Smooth muscle cell (in vitro differentiated cells): ENCODE results near the gene SLC5A5. TPM values are rescaled to one million over a fixed set of nuclear protein-coding genes. Genes with fewer than 3 reads are reported as not detected.

Experiments used
- DNase-seq: peaks from one replicate; lab custom pipeline; 2025; ENCODE audit not compliant: unreplicated experiment; lab: John Stamatoyannopoulos, UW
- H2AFZ ChIP-seq: fragments of 200-600 bp; sonication (generic); 2 replicates; pipeline ENCODE4 v1.6.0; 2016; ENCODE audit warnings: antibody characterized with exemption, low read depth, mild to moderate bottlenecking
- H3F3A ChIP-seq: fragments of 200-600 bp; sonication (generic); 2 replicates; pipeline ENCODE4 v1.6.0; 2017; ENCODE audit warnings: antibody characterized with exemption, low read depth
- H3K27ac ChIP-seq: fragments of 200-600 bp; sonication (generic); 2 replicates; pipeline ENCODE4 v1.5.1; 2016; ENCODE audit warnings: low read depth, mild to moderate bottlenecking
- H3K27me3 ChIP-seq: fragments of 200-600 bp; sonication (generic); 2 replicates; pipeline ENCODE4 v1.6.1; 2016; ENCODE audit warnings: low read depth, mild to moderate bottlenecking
- H3K36me3 ChIP-seq: fragments of 200-600 bp; sonication (generic); 2 replicates; pipeline ENCODE4 v1.5.1; 2016; ENCODE audit warnings: low read depth
- H3K4me1 ChIP-seq: fragments of 200-600 bp; sonication (generic); 2 replicates; pipeline ENCODE4 v1.5.1; 2016; ENCODE audit warnings: low read depth
- H3K4me2 ChIP-seq: fragments of 200-600 bp; sonication (generic); 2 replicates; pipeline ENCODE4 v1.6.0; 2016; ENCODE audit warnings: mild to moderate bottlenecking
- H3K4me3 ChIP-seq: fragments of 200-600 bp; sonication (generic); 2 replicates; pipeline ENCODE4 v1.5.1; 2016; ENCODE audit warnings: mild to moderate bottlenecking
- H3K79me2 ChIP-seq: fragments of 200-600 bp; sonication (generic); 2 replicates; pipeline ENCODE4 v1.6.0; 2016; ENCODE audit warnings: low read depth, mild to moderate bottlenecking
- H3K9ac ChIP-seq: fragments of 200-600 bp; sonication (generic); 2 replicates; pipeline ENCODE4 v1.6.0; 2016; ENCODE audit warnings: low read depth
- H3K9me3 ChIP-seq: fragments of 200-600 bp; sonication (generic); replicated peaks from 2 replicates; pipeline ENCODE4 v1.5.1; 2016; ENCODE audit warnings: low read depth
- H4K20me1 ChIP-seq: fragments of 200-600 bp; sonication (generic); 2 replicates; pipeline ENCODE4 v1.6.0; 2016; ENCODE audit warnings: low read depth
- CTCF ChIP-seq: fragments of 200-600 bp; sonication (generic); IDR thresholded peaks from 2 replicates; pipeline ENCODE4 v1.5.1; 2017; ENCODE audit warnings: borderline replicate concordance, mild to moderate bottlenecking, antibody characterized with exemption; ENCODE audit not compliant: insufficient read depth, poor library complexity, severe bottlenecking
- WGBS: methylation state at CpG from one replicate; pipeline ENCODE4 v1.1.7; 2016; ENCODE audit warnings: low lambda C conversion rate; 5-methylcytosine and 5-hydroxymethylcytosine counted together
- polyA plus RNA-seq: library from polyadenylated mRNA; unstranded; fragments of >200 nt; fragmentation: Nextera tagmentation; extraction: Ambion mirVana; gene quantifications from 2 replicates; pipeline ENCODE4 v1.2.1, GENCODE V29; 2016
- total RNA-seq: library from RNA; depleted of rRNA; stranded (reverse); fragments of >200 nt; gene quantifications from 2 replicates; pipeline ENCODE4 v1.2.3, GENCODE V29; 2014

SLC5A5 gene
- total and polyA plus RNA-seq, 2 experiments from 2014 or later, result not detected

GRCh38 chr19:17865364-17866311, 6.1 kb upstream of the SLC5A5 start:
- H3K9ac ChIP-seq, result no peak overlapping the region
- H3K4me1 ChIP-seq, result peaks cover 10% of the 10 kb centered on the region
- peaks cover 24% of the 10 kb centered on the region for H3F3A ChIP-seq
- H2AFZ ChIP-seq, result no peak overlapping the region
- no peak for DNase-seq
- no peak overlapping the region for H3K4me3 ChIP-seq
- H3K27ac ChIP-seq, result no peak overlapping the region
- H4K20me1 ChIP-seq, result peaks cover 48% of the 10 kb centered on the region
- H3K9me3 ChIP-seq, result no peaks in the 10 kb centered on the region
- H3K27me3 ChIP-seq, result peaks cover 19% of the 10 kb centered on the region
- WGBS, result 73% methylated on average over 13 of the region's 13 CpGs
- no peak overlapping the region for H3K4me2 ChIP-seq
- H3K36me3 ChIP-seq, result no peaks in the 10 kb centered on the region
- no peak for TF ChIP-seq CTCF
- H3K79me2 ChIP-seq, result peaks cover 20% of the 10 kb centered on the region

- H4K20me1 ChIP-seq, result peaks cover 40% of the 10 kb centered on the region
- DNase-seq, result no peak
- TF ChIP-seq CTCF, result no peak
Observed at GRCh38 chr19:17866312-17866963, 5.3 kb upstream of the SLC5A5 start.

GRCh38 chr19:17866964-17867486, 4.7 kb upstream of the SLC5A5 start:
- Histone ChIP-seq H3K36me3 (no peaks in the 10 kb centered on the region), H4K20me1 (peaks cover 34% of the 10 kb centered on the region), H3K27me3 (peaks cover 30% of the 10 kb centered on the region), H3K9ac (no peak overlapping the region), H3F3A (peaks cover 24% of the 10 kb centered on the region), H3K79me2 (peaks cover 7% of the 10 kb centered on the region), H3K4me3 (no peak overlapping the region), H3K9me3 (no peaks in the 10 kb centered on the region), H3K27ac (no peak overlapping the region), H2AFZ (no peak overlapping the region), H3K4me1 (no peaks in the 10 kb centered on the region), H3K4me2 (no peak overlapping the region)
- TF ChIP-seq CTCF, result no peak
- DNase-seq, result no peak
- WGBS, result 86% methylated on average over 11 of the region's 11 CpGs

More at GRCh38 chr19:17866312-17866963, 5.3 kb upstream of the SLC5A5 start:
- Histone ChIP-seq H2AFZ (no peak overlapping the region), H3K4me1 (peaks cover 3% of the 10 kb centered on the region), H3K79me2 (peaks cover 12% of the 10 kb centered on the region), H3K4me3 (no peak overlapping the region), H3K4me2 (no peak overlapping the region), H3K27ac (no peak overlapping the region), H3K36me3 (no peaks in the 10 kb centered on the region), H3K9ac (no peak overlapping the region), H3F3A (peaks cover 24% of the 10 kb centered on the region), H3K9me3 (no peaks in the 10 kb centered on the region), H3K27me3 (peaks cover 24% of the 10 kb centered on the region)
- 97% methylated on average over 7 of the region's 8 CpGs for WGBS
